GM12878 (cell line): ENCODE measurements around the gene MPPED1. TPM values are rescaled to one million over a fixed set of nuclear protein-coding genes. Genes with fewer than 3 reads are reported as not detected.

Source experiments
- ATAC-seq: fragments of 200-7000 bp; cut with Tn5 transposase; 3 replicates; pipeline ENCODE4 v1.9.1; 2020; ENCODE audit warnings: mild to moderate bottlenecking, moderate library complexity
- BruUV-seq: library from RNA; stranded (reverse); fragments of 400-500 nt; replicated peaks from 2 replicates; lab custom pipeline; 2021; lab: Mats Ljungman, UMichigan
- CTCF ChIA-PET: fragments of 300-600 bp; sonication (Branson Sonifier 250); formaldehyde crosslinking; extraction: SDS; loops from one replicate; lab custom pipeline; 2021; ENCODE audit warnings: inconsistent platforms; lab: Yijun Ruan, JAX
- POLR2A ChIA-PET: fragments of 350-600 bp; formaldehyde crosslinking; extraction: SDS; loops from one replicate; lab custom pipeline; 2021; ENCODE audit warnings: inconsistent platforms; lab: Charles Lee
- RAD21 ChIA-PET: fragments of 300-600 bp; sonication (Branson Sonifier 250); formaldehyde crosslinking; loops from one replicate; lab custom pipeline; 2023; ENCODE audit warnings: antibody characterized with exemption; ENCODE audit not compliant: unreplicated experiment; lab: Charles Lee
- SMC1A ChIA-PET: fragments of 300-600 bp; sonication (Branson Sonifier 250); formaldehyde crosslinking; loops from one replicate; lab custom pipeline; 2023; ENCODE audit not compliant: unreplicated experiment, uncharacterized antibody; lab: Charles Lee
- DNase-seq: peaks from one replicate; pipeline ENCODE4 v3.0.0-alpha.2; 2011; ENCODE audit warnings: low read depth, low spot score
- FAIRE-seq: peaks from 3 replicates; lab custom pipeline; 2011; peaks lifted over from hg19 to GRCh38; lab: Jason Lieb, UNC
- H2AFZ ChIP-seq: 2 replicates; pipeline ENCODE4 v1.6.0; 2011; ENCODE audit warnings: low read depth, low read length, control low read depth; ENCODE audit not compliant: control insufficient read depth
- H3K27ac ChIP-seq: 2 replicates; pipeline ENCODE4 v1.5.1; 2011; ENCODE audit warnings: control low read depth; ENCODE audit not compliant: control insufficient read depth, insufficient read depth
- H3K27me3 ChIP-seq, 2 experiments: replicated peaks in 1 of 2; 2 replicates each; pipeline versions ENCODE4 v1.6.0 to v1.6.1; 2011; ENCODE audit warnings: low read length in 1 of 2; ENCODE audit not compliant: control insufficient read depth in 2 of 2, insufficient read depth in 2 of 2
- H3K36me3 ChIP-seq, 2 experiments: 2 replicates each; pipeline ENCODE4 v1.5.1; 2011; ENCODE audit warnings: low read length in 1 of 2; ENCODE audit not compliant: control insufficient read depth in 2 of 2, insufficient read depth in 2 of 2
- H3K4me1 ChIP-seq: 2 replicates; pipeline ENCODE4 v1.6.1; 2011; ENCODE audit warnings: mild to moderate bottlenecking, low read length, moderate library complexity, mixed read lengths; ENCODE audit not compliant: control insufficient read depth, insufficient read depth
- H3K4me2 ChIP-seq: 2 replicates; pipeline ENCODE4 v1.6.0; 2011; ENCODE audit warnings: control low read depth; ENCODE audit not compliant: control insufficient read depth, insufficient read depth
- H3K4me3 ChIP-seq: fragments of 200-600 bp; sonication (generic); 2 replicates; pipeline ENCODE4 v1.5.1; 2016
- H3K79me2 ChIP-seq: 2 replicates; pipeline ENCODE4 v1.6.0; 2011; ENCODE audit warnings: low read length; ENCODE audit not compliant: control insufficient read depth, insufficient read depth
- H3K9ac ChIP-seq: 2 replicates; pipeline ENCODE4 v1.8.0; 2011; ENCODE audit warnings: low read length, control low read depth, mixed read lengths; ENCODE audit not compliant: control insufficient read depth, insufficient read depth
- H3K9me3 ChIP-seq: replicated peaks from 3 replicates; pipeline ENCODE4 v1.5.1; 2011; ENCODE audit warnings: mild to moderate bottlenecking, low read length; ENCODE audit not compliant: control insufficient read depth, insufficient read depth
- H4K20me1 ChIP-seq: 2 replicates; pipeline ENCODE4 v1.6.0; 2011; ENCODE audit not compliant: control insufficient read depth, insufficient read depth
- ASH2L ChIP-seq: fragments of 300-600, 200-600 bp; sonication (generic); IDR thresholded peaks from 2 replicates; pipeline ENCODE4 v1.6.1; 2017; ENCODE audit warnings: low read depth, mild to moderate bottlenecking, borderline replicate concordance
- CBFB ChIP-seq: IDR thresholded peaks from 2 replicates; pipeline ENCODE4 v1.6.1; 2016; ENCODE audit warnings: antibody characterized with exemption, low read depth
- ETV6 ChIP-seq, 2 experiments: fragments of 450-650 bp in 1 of 2; IDR thresholded peaks in 1 of 2; conservative IDR thresholded peaks in 1 of 2; 2 replicates each; pipeline ENCODE4 v1.6.1; 2014; ENCODE audit warnings: antibody characterized with exemption in 1 of 2, borderline replicate concordance in 1 of 2, low read depth in 1 of 2, mild to moderate bottlenecking in 1 of 2, moderate library complexity in 1 of 2
- LARP7 ChIP-seq: fragments of 450-650 bp; IDR thresholded peaks from 2 replicates; pipeline ENCODE4 v1.6.1; 2017; ENCODE audit warnings: mild to moderate bottlenecking
- MTA3 ChIP-seq: IDR thresholded peaks from 2 replicates; pipeline ENCODE4 v1.6.1; 2012; ENCODE audit warnings: low read length, inconsistent platforms, borderline replicate concordance
- MYC ChIP-seq: IDR thresholded peaks from 2 replicates; pipeline ENCODE4 v1.6.1; 2011; ENCODE audit warnings: mild to moderate bottlenecking, low read length, moderate library complexity, inconsistent platforms; ENCODE audit not compliant: insufficient read depth, insufficient replicate concordance, insufficient read length, severe bottlenecking
- NFYA ChIP-seq: IDR thresholded peaks from 2 replicates; pipeline ENCODE4 v1.6.1; 2011; ENCODE audit warnings: low read depth, mild to moderate bottlenecking, low read length, improper control_type of control experiment, borderline replicate concordance
- NKRF ChIP-seq: fragments of 450-650 bp; conservative IDR thresholded peaks from 2 replicates; pipeline ENCODE4 v1.6.1; 2017; ENCODE audit warnings: mild to moderate bottlenecking, moderate library complexity
- NR2C2 ChIP-seq: IDR thresholded peaks from 2 replicates; pipeline ENCODE4 v1.6.1; 2011; ENCODE audit warnings: borderline replicate concordance, low read depth; ENCODE audit not compliant: control insufficient read depth, insufficient read length
- POLR2AphosphoS2 ChIP-seq: IDR thresholded peaks from 2 replicates; pipeline ENCODE4 v1.6.1; 2011; ENCODE audit warnings: low read depth, mild to moderate bottlenecking, low read length, improper control_type of control experiment, moderate library complexity
- RELA ChIP-seq: fragments of 450-650 bp; IDR thresholded peaks from 2 replicates; pipeline ENCODE4 v1.8.0; 2014; ENCODE audit warnings: borderline replicate concordance; ENCODE audit not compliant: partially characterized antibody
- STAT1 ChIP-seq: fragments of 450-650 bp; conservative IDR thresholded peaks from 2 replicates; pipeline ENCODE4 v1.6.1; 2014; ENCODE audit warnings: antibody characterized with exemption, mild to moderate bottlenecking
- TCF7 ChIP-seq: IDR thresholded peaks from 2 replicates; pipeline ENCODE4 v1.6.1; 2014; ENCODE audit warnings: antibody characterized with exemption, borderline replicate concordance
- USF1 ChIP-seq: IDR thresholded peaks from 2 replicates; pipeline ENCODE4 v1.6.1; 2011; ENCODE audit warnings: borderline replicate concordance, low read depth, mild to moderate bottlenecking, moderate library complexity, mixed read lengths, low read length; ENCODE audit not compliant: insufficient read depth; ENCODE audit errors: extremely low read length
- WGBS: methylation state at CpG from one replicate; pipeline ENCODE4 v1.1.6; 2016; ENCODE audit warnings: low lambda C conversion rate; ENCODE audit not compliant: insufficient replicate concordance, insufficient coverage; ENCODE audit errors: missing lambda C conversion rate; 5-methylcytosine and 5-hydroxymethylcytosine counted together
- in situ Hi-C: fragments of 300-500 bp; cut with MboI; formaldehyde crosslinking; loops from 9 replicates; pipeline ENCODE4 v1.14.3; 2018; ENCODE audit warnings: mixed read lengths
- intact Hi-C: fragments of 100-400 bp; cut with micrococcal nuclease; formaldehyde crosslinking; loops from one replicate; pipeline ENCODE4 v1.14.2; 2022; ENCODE audit not compliant: unreplicated experiment
- polyA plus RNA-seq, 11 experiments: library from polyadenylated mRNA; depleted of rRNA in 4 of 11; unstranded in 6 of 11; stranded (reverse) in 5 of 11; fragments of >200 nt; fragmentation: Nextera tagmentation in 4 of 11; fragmentation: Illumina TruSeq in 1 of 11; extraction: Ambion mirVana in 4 of 11; extraction: Trizol in 1 of 11; gene quantifications; 1 replicate in 1 of 11; 2 replicates in 10 of 11; pipeline versions ENCODE4 v1.2.1 to v1.2.3, GENCODE V29; 2011 to 2016; ENCODE audit warnings: inconsistent platforms in 2 of 11, missing spikeins in 2 of 11, low read depth in 1 of 11
- total RNA-seq, 4 experiments: library from RNA; depleted of rRNA in 3 of 4; stranded (reverse); fragments of >200 nt in 3 of 4; fragmentation: Illumina TruSeq in 1 of 4; extraction: Trizol in 1 of 4; gene quantifications; 2 replicates each; pipeline versions ENCODE4 v1.2.1 to v1.2.3, GENCODE V29; 2013 to 2021

The MPPED1 gene
- total and polyA plus RNA-seq, 10 of the 15 experiments (the other 5 are each of a cell fraction or from before 2014, with no cell fraction given), result 0.11 TPM; not detected in 9

- TF ChIP-seq NR2C2 (no peak), TCF7 (no peak), NFYA (no peak), ASH2L (no peak)
Observed at GRCh38 chr22:43427296-43428004, 15.6 kb downstream of the MPPED1 start (continued).

GRCh38 chr22:43428005-43428485 lies 16.2 kb downstream of the MPPED1 start:
- BruUV-seq, result no TSS peak
- H3K4me2 ChIP-seq, result no peak overlapping the region
- H3K27ac ChIP-seq, result no peak overlapping the region
- no peak for ATAC-seq
- no peaks in the 10 kb centered on the region for H3K79me2 ChIP-seq
- in situ Hi-C loops, result no loop called here
- H4K20me1 ChIP-seq, result no peaks in the 10 kb centered on the region
- WGBS, result 17% methylated on average over 10 of the region's 10 CpGs
- POLR2A ChIA-PET, result no interaction called here
- H3K9me3 ChIP-seq, result no peaks in the 10 kb centered on the region
- DNase-seq, result no peak
- H3K9ac ChIP-seq, result no peak overlapping the region
- H3K4me3 ChIP-seq, result no peak overlapping the region
- RAD21 ChIA-PET, result no interaction called here
- no peaks in the 10 kb centered on the region; a peak in 2 of 4 replicates for H3K27me3 ChIP-seq
- intact Hi-C loops, result no loop called here
- H3K4me1 ChIP-seq, result no peaks in the 10 kb centered on the region
- no peak overlapping the region for H2AFZ ChIP-seq
- no peaks in the 10 kb centered on the region for H3K36me3 ChIP-seq
- TF ChIP-seq CBFB, result no peak
- no peak for TF ChIP-seq ETV6 (conservative IDR thresholded peaks at IDR 0.05 in 1 of 2, IDR thresholded peaks at IDR 0.05 in 1 of 2; ENCODE audit: borderline replicate concordance in 1 of 2, low read depth in 1 of 2)
- TF ChIP-seq POLR2AphosphoS2, result no peak
- TF ChIP-seq MYC, result no peak
- no peak for TF ChIP-seq STAT1
- no peak for TF ChIP-seq RELA
- no peak for TF ChIP-seq MTA3
- TF ChIP-seq NKRF, result no peak
- no peak for TF ChIP-seq USF1
- no peak for TF ChIP-seq LARP7
- CTCF ChIA-PET, result no interaction called here
- no peak for FAIRE-seq
- SMC1A ChIA-PET, result no interaction called here
